CD14-positive monocyte (primary cell): ENCODE measurements around the gene ANAPC7. TPM values are rescaled to one million over a fixed set of nuclear protein-coding genes. Genes with fewer than 3 reads are reported as not detected.
A peak's percentile ranks its signal among the peaks of the same experiment; 100 is the strongest.

Source experiments
- DNase-seq, 3 donors: peaks; one replicate each; pipeline ENCODE4 v3.0.0-alpha.2; 2011 to 2022
- H2AFZ ChIP-seq: 2 replicates; pipeline ENCODE4 v1.6.0; 2012; ENCODE audit warnings: mild to moderate bottlenecking, low read depth, low read length, inconsistent platforms; ENCODE audit not compliant: insufficient read depth, poor library complexity, severe bottlenecking
- H3K27ac ChIP-seq, 2 donors: 1 replicate in 1 of 2; 2 replicates in 1 of 2; pipeline ENCODE4 v1.5.1; 2012 to 2013; ENCODE audit warnings: low read length in 2 of 2, control low read depth in 1 of 2, inconsistent platforms in 1 of 2, low read depth in 1 of 2, mild to moderate bottlenecking in 1 of 2
- H3K27me3 ChIP-seq, 2 donors: one replicate each; pipeline versions ENCODE4 v1.6.0 to v1.6.1; 2011 to 2013; ENCODE audit warnings: low read length in 2 of 2; ENCODE audit not compliant: control insufficient read depth in 2 of 2, insufficient read depth in 2 of 2
- H3K36me3 ChIP-seq, 2 donors: replicated peaks in 1 of 2; 1 replicate in 1 of 2; 2 replicates in 1 of 2; pipeline versions ENCODE4 v1.5.1 to v1.6.1; 2012 to 2013; ENCODE audit warnings: low read length in 2 of 2, control low read depth in 1 of 2, inconsistent platforms in 1 of 2, mild to moderate bottlenecking in 1 of 2; ENCODE audit not compliant: insufficient read depth in 2 of 2, control insufficient read depth in 1 of 2
- H3K4me1 ChIP-seq, 2 donors: 1 replicate in 1 of 2; 2 replicates in 1 of 2; pipeline versions ENCODE4 v1.5.1 to v1.6.1; 2012 to 2013; ENCODE audit warnings: low read length in 2 of 2, control low read depth in 1 of 2, inconsistent platforms in 1 of 2, mild to moderate bottlenecking in 1 of 2, moderate library complexity in 1 of 2; ENCODE audit not compliant: insufficient read depth in 2 of 2, control insufficient read depth in 1 of 2
- H3K4me2 ChIP-seq: replicated peaks from 2 replicates; pipeline ENCODE3; 2012; ENCODE audit warnings: low read length, moderate library complexity, mild to moderate bottlenecking; ENCODE audit not compliant: poor library complexity, severe bottlenecking; ENCODE audit errors: extremely low read depth
- H3K4me3 ChIP-seq, 3 experiments: fragments of 200-600 bp in 1 of 3; sonication (generic) in 1 of 3; replicated peaks in 1 of 3; 1 replicate in 2 of 3; 2 replicates in 1 of 3; pipeline ENCODE4 v1.5.1; 2011 to 2013; ENCODE audit warnings: low read length in 3 of 3, mild to moderate bottlenecking in 3 of 3, control low read depth in 2 of 3, low read depth in 2 of 3, inconsistent platforms in 1 of 3, moderate library complexity in 1 of 3
- H3K79me2 ChIP-seq: 2 replicates; pipeline ENCODE4 v1.6.0; 2012; ENCODE audit warnings: mild to moderate bottlenecking, control low read depth, inconsistent platforms, low read length, moderate library complexity; ENCODE audit not compliant: insufficient read depth
- H3K9ac ChIP-seq: 2 replicates; pipeline ENCODE4 v1.6.0; 2017; ENCODE audit warnings: low read length, mild to moderate bottlenecking; ENCODE audit not compliant: insufficient read depth, poor library complexity, severe bottlenecking
- H3K9me3 ChIP-seq, 2 donors: replicated peaks in 1 of 2; 1 replicate in 1 of 2; 2 replicates in 1 of 2; pipeline versions ENCODE4 v1.5.1 to v1.6.1; 2012 to 2013; ENCODE audit warnings: low read length in 2 of 2, control low read depth in 1 of 2; ENCODE audit not compliant: control insufficient read depth in 1 of 2, insufficient read depth in 1 of 2
- H4K20me1 ChIP-seq: 2 replicates; pipeline ENCODE4 v1.6.0; 2012; ENCODE audit warnings: mild to moderate bottlenecking, low read length, control low read depth, moderate library complexity; ENCODE audit not compliant: insufficient read depth
- H3K27ac Mint-ChIP-seq, 7 donors: one replicate each; pipeline ENCODE4 v1.8.0; 2020; ENCODE audit warnings: mild to moderate bottlenecking in 7 of 7, mixed read lengths in 7 of 7, moderate library complexity in 6 of 7, inconsistent platforms in 2 of 7
- H3K27me3 Mint-ChIP-seq, 3 donors: one replicate each; pipeline ENCODE4 v1.8.0; 2021 to 2022; ENCODE audit warnings: low read depth in 3 of 3, mild to moderate bottlenecking in 3 of 3, mixed read lengths in 3 of 3, moderate library complexity in 3 of 3, inconsistent platforms in 1 of 3
- H3K36me3 Mint-ChIP-seq, 2 donors: one replicate each; pipeline ENCODE4 v1.8.0; 2020; ENCODE audit warnings: mixed read lengths in 2 of 2, inconsistent platforms in 1 of 2, mild to moderate bottlenecking in 1 of 2
- H3K4me1 Mint-ChIP-seq: one replicate; pipeline ENCODE4 v1.8.0; 2020; ENCODE audit warnings: mild to moderate bottlenecking, mixed read lengths
- H3K4me3 Mint-ChIP-seq, 2 donors: one replicate each; pipeline ENCODE4 v1.8.0; 2020; ENCODE audit warnings: mild to moderate bottlenecking in 2 of 2, mixed read lengths in 2 of 2, moderate library complexity in 1 of 2
- H3K9me3 Mint-ChIP-seq, 7 donors: one replicate each; pipeline ENCODE4 v1.8.0; 2020 to 2022; ENCODE audit warnings: mixed read lengths in 7 of 7, mild to moderate bottlenecking in 6 of 7, moderate library complexity in 6 of 7, inconsistent platforms in 2 of 7
- CTCF ChIP-seq: fragments of 200-600 bp; IDR thresholded peaks from one replicate; pipeline ENCODE4 v1.8.0; 2022; ENCODE audit warnings: antibody characterized with exemption, mild to moderate bottlenecking
- WGBS: methylation state at CpG from one replicate; pipeline ENCODE4 v1.1.5; 2013; ENCODE audit warnings: missing lambda C conversion rate; ENCODE audit not compliant: insufficient coverage; 5-methylcytosine and 5-hydroxymethylcytosine counted together
- intact Hi-C, 2 donors: fragments of 100-400 bp; cut with micrococcal nuclease; formaldehyde crosslinking; loops; one replicate each; pipeline versions ENCODE4 v1.15.0 to v1.15.1; 2023
- polyA plus RNA-seq, 3 donors: library from polyadenylated mRNA; depleted of rRNA in 1 of 3; unstranded in 2 of 3; stranded (reverse) in 1 of 3; fragments of 300-500 nt in 2 of 3; fragments of >200 nt in 1 of 3; fragmentation: Illumina TruSeq in 2 of 3; gene quantifications; 1 replicate in 2 of 3; 2 replicates in 1 of 3; pipeline ENCODE4 v1.2.3, GENCODE V29; 2012 to 2021

The ANAPC7 gene
- polyA plus RNA-seq, 3 donors = 12.9 to 41.6 (median 17.2) TPM

- Mint-ChIP-seq H3K36me3 (peaks cover 96 to 100% of the 10 kb centered on the region in 2 donors), H3K27me3 (no peaks in the 10 kb centered on the region), H3K27ac (peak overlapping the region in 2 of 7 donors; percentile 24 to 62), H3K4me1 (peaks cover 25% of the 10 kb centered on the region), H3K4me3 (no peak overlapping the region), H3K9me3 (no peaks in the 10 kb centered on the region)
- peaks cover 74% of the 10 kb centered on the region for H4K20me1 ChIP-seq
- H3K36me3 ChIP-seq = peaks cover 97 to 100% of the 10 kb centered on the region in 2 donors
- H3K9me3 ChIP-seq = no peaks in the 10 kb centered on the region
- no peak for TF ChIP-seq CTCF
- 78% methylated on average over 3 of the region's 9 CpGs for WGBS
- peaks cover 20 to 22% of the 10 kb centered on the region in 2 donors for H3K4me1 ChIP-seq
- H3K4me2 ChIP-seq = no peak overlapping the region
- intact Hi-C loops = no loop called here
- no peak overlapping the region for H3K9ac ChIP-seq
- peaks cover 12% of the 10 kb centered on the region for H3K79me2 ChIP-seq
- no peak for DNase-seq
- H3K27me3 ChIP-seq = no peaks in the 10 kb centered on the region
- H3K27ac ChIP-seq = peak overlapping the region in 1 of 2 donors; percentile 68
- H3K4me3 ChIP-seq = no peak overlapping the region
- H2AFZ ChIP-seq = no peak overlapping the region
These were observed 59.6 kb downstream of the ANAPC7 start for GRCh38 chr12:110343736-110344555.

DNA sequence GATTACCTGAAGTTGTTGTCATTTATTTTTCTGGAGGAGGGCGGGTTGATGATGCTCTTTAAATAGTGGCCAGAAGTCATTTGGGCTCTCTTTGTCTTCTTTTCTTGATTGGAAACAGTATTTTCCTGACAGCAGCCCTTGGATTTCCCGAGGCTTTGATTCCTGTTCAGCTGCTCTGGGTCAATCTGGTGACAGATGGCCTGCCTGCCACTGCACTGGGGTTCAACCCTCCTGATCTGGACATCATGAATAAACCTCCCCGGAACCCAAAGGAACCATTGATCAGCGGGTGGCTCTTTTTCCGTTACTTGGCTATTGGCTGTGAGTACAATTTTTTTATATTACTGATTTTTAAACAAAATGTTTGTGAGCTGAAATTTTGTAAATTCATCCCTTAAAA is 60.4 kb downstream of the ANAPC7 start:
- H2AFZ ChIP-seq = no peak overlapping the region
- Mint-ChIP-seq H3K9me3 (no peaks in the 10 kb centered on the region), H3K27ac (peak overlapping the region in 2 of 7 donors; percentile 36 to 74), H3K27me3 (no peaks in the 10 kb centered on the region), H3K4me3 (no peak overlapping the region), H3K4me1 (peaks cover 17% of the 10 kb centered on the region), H3K36me3 (peaks cover 96 to 100% of the 10 kb centered on the region in 2 donors)
- no peak overlapping the region for H3K27ac ChIP-seq
- no peak for DNase-seq
- intact Hi-C loops = no loop called here
- no peak overlapping the region for H3K9ac ChIP-seq
- peaks cover 15 to 16% of the 10 kb centered on the region in 2 donors for H3K4me1 ChIP-seq
- 92% methylated on average over 2 of the region's 5 CpGs for WGBS
- no peak overlapping the region for H3K4me2 ChIP-seq
- H3K36me3 ChIP-seq = peaks cover 97 to 100% of the 10 kb centered on the region in 2 donors
- no peaks in the 10 kb centered on the region for H3K27me3 ChIP-seq
- no peak overlapping the region for H3K4me3 ChIP-seq
- no peak for TF ChIP-seq CTCF
- no peaks in the 10 kb centered on the region for H3K9me3 ChIP-seq
- H3K79me2 ChIP-seq = peaks cover 13% of the 10 kb centered on the region
- peaks cover 74% of the 10 kb centered on the region for H4K20me1 ChIP-seq
